Measurements from ENCODE around the gene GPR142.
A peak's percentile ranks its signal among the peaks of the same experiment; 100 is the strongest.

The GPR142 gene

DNA sequence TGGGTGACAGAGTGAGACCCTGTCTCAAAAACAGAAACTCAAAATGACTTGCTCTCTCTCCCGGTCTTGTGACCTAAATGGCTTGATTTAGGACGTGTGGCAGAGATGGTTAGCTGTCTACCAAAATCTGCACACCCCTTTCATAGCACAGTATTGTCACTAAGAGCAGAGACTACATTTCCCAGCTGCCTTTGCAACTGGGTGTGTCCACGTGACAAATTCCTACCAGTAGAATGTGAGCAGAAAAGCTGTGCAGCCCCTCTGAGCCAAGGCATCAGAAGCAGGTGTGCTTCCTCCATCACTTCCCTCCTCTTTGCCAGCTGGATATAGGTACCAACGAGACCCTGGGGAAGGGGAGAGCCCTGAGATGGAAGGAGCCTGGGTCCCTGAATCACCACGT lies 25.5 kb downstream of the GPR142 start:
- TF ChIP-seq, protein P1, sequence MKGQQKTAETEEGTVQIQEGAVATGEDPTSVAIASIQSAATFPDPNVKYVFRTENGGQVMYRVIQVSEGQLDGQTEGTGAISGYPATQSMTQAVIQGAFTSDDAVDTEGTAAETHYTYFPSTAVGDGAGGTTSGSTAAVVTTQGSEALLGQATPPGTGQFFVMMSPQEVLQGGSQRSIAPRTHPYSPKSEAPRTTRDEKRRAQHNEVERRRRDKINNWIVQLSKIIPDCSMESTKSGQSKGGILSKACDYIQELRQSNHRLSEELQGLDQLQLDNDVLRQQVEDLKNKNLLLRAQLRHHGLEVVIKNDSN (IDR thresholded peaks at IDR 0.05) = peak; percentile 92
- TF ChIP-seq TAF1 (IDR thresholded peaks at IDR 0.05; ENCODE audit: low read depth) = no peak

DNA sequence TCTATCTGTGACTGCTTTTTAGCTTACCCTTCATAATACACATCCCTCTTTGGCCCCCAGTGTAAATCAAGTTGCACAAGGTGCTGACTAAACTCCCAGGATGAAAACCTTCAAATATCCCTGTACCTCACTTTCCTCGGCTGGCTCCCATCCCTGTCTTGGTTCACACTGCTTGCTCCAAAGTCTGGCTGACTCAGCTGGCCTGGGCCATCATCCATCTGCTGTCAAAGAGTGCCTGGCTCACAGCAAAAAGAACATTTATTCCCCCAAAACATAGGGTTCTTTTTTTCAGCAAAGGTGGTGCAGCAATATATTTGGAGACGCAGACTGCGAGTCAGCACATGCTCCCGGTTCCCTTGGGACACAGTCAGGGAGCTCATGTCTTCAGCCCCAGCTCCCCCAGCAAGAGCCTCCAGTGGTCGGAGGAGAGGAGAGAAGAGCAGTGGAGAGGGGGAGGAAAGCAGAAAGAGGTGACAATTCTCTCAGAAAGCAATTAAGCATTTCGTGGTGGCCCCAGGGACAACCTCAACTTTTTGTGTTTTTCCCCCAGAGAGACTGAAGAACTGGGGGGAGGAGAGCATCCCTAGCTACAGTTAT lies 26.1 kb downstream of the GPR142 start:
- TF ChIP-seq YY1 (IDR thresholded peaks at IDR 0.05; ENCODE audit: low read depth) (no peak), NFIC (IDR thresholded peaks at IDR 0.05) (no peak), FOXM1 (IDR thresholded peaks at IDR 0.05; ENCODE audit: borderline replicate concordance, low read depth) (no peak)
- TF ChIP-seq, protein P2, sequence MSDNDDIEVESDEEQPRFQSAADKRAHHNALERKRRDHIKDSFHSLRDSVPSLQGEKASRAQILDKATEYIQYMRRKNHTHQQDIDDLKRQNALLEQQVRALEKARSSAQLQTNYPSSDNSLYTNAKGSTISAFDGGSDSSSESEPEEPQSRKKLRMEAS (IDR thresholded peaks at IDR 0.05) = no peak

DNA sequence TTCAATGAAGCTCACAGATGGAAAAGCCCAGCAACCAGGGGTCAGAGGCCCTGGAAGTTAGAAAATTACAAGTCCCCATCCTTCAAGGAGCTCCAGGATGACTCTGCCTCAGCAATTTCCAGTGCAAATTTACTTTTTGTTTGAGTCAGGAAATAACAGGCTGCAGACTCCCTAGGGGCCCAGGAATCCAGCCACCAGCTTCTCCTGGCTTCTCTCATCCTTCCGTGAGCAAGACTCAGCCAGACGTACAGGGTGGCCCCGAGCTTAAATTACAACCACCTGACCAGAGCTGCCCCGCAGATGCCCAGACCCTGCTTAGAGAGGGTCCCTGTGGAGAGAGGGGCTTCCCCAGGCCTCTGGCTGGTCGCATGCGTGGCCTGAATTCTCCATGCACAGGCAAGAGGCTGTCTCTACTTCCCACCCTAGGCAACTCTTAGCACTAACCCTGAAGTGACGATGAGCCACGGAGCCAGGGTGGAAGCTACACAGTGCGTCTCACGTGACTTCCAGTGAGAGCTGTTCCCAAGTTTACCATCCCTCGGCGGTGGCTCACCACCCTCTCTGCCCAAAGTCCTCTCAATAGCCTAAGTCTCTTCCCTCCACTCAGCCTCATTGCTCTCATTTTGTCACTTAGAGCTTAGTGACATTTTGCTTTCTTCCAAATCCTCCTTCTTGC lies 27.1 kb downstream of the GPR142 start:
- TF ChIP-seq TEAD4 (IDR thresholded peaks at IDR 0.05) (no peak), YY1 (IDR thresholded peaks at IDR 0.05; ENCODE audit: low read depth) (no peak), FOXM1 (IDR thresholded peaks at IDR 0.05; ENCODE audit: borderline replicate concordance, low read depth) (no peak), NFIC (IDR thresholded peaks at IDR 0.05) (no peak), RAD21 (IDR thresholded peaks at IDR 0.05; ENCODE audit: low read depth) (no peak)
- TF ChIP-seq, protein P1 (IDR thresholded peaks at IDR 0.05) = no peak
- TF ChIP-seq, protein P3, sequence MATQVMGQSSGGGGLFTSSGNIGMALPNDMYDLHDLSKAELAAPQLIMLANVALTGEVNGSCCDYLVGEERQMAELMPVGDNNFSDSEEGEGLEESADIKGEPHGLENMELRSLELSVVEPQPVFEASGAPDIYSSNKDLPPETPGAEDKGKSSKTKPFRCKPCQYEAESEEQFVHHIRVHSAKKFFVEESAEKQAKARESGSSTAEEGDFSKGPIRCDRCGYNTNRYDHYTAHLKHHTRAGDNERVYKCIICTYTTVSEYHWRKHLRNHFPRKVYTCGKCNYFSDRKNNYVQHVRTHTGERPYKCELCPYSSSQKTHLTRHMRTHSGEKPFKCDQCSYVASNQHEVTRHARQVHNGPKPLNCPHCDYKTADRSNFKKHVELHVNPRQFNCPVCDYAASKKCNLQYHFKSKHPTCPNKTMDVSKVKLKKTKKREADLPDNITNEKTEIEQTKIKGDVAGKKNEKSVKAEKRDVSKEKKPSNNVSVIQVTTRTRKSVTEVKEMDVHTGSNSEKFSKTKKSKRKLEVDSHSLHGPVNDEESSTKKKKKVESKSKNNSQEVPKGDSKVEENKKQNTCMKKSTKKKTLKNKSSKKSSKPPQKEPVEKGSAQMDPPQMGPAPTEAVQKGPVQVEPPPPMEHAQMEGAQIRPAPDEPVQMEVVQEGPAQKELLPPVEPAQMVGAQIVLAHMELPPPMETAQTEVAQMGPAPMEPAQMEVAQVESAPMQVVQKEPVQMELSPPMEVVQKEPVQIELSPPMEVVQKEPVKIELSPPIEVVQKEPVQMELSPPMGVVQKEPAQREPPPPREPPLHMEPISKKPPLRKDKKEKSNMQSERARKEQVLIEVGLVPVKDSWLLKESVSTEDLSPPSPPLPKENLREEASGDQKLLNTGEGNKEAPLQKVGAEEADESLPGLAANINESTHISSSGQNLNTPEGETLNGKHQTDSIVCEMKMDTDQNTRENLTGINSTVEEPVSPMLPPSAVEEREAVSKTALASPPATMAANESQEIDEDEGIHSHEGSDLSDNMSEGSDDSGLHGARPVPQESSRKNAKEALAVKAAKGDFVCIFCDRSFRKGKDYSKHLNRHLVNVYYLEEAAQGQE (IDR thresholded peaks at IDR 0.05; ENCODE audit: low read depth) = no peak

DNA sequence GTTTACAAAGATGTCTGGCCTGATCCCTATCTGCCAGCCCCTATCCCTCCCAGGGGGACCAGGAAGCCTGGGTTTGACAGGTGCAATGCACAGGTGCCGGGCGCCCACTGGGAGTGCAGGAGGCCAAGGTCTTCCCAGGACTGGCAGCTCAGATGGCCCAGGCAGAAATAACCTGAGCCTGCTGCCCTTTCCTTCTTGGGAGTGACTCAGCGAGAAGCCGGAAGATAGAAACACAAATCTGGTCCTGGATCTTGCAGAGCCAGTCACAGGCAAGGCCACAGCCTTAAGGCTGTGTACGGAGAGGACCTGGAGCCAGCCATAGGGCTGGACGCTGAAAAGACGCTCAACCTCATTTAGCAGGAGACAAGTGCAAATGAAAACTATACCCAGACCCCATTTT lies 27.7 kb downstream of the GPR142 start:
- TF ChIP-seq ZBTB7A (IDR thresholded peaks at IDR 0.05; ENCODE audit: low read depth) = no peak
- TF ChIP-seq NFIC (IDR thresholded peaks at IDR 0.05) = no peak
- TF ChIP-seq, protein P2 (IDR thresholded peaks at IDR 0.05) = no peak
- TF ChIP-seq RAD21 (IDR thresholded peaks at IDR 0.05; ENCODE audit: low read depth) = no peak
- TF ChIP-seq TEAD4 (IDR thresholded peaks at IDR 0.05) = no peak
- TF ChIP-seq TCF12 (IDR thresholded peaks at IDR 0.05; ENCODE audit: low read depth) = no peak
- TF ChIP-seq, protein P1 (IDR thresholded peaks at IDR 0.05) = no peak
- TF ChIP-seq TAF1 (IDR thresholded peaks at IDR 0.05; ENCODE audit: low read depth) = no peak
- no peak for TF ChIP-seq CREB1 (IDR thresholded peaks at IDR 0.05; ENCODE audit: low read depth)
- TF ChIP-seq CEBPB (IDR thresholded peaks at IDR 0.05) = no peak
- TF ChIP-seq EGR1 (IDR thresholded peaks at IDR 0.05) = no peak
- TF ChIP-seq, protein P3 (IDR thresholded peaks at IDR 0.05; ENCODE audit: low read depth) = no peak

DNA sequence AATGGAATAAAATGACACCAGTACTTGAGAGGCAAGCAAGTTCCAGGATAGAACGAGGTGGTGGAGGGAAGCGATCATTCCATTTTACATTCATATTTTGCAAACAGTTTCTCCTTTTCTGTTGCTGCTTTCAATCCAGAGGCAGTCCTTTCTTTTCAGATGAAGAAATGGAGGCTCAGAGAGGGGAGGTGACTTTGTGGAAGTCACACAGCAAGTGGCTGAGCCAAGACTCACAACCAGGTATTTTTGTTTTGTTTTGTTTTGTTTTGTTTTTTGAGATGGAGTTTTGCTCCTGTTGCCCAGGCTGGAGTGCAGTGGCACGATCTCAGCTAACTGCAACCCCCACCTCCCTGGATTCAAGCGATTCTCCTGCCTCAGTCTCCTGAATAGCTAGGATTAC lies 29.3 kb downstream of the GPR142 start:
- TF ChIP-seq, protein P1 (IDR thresholded peaks at IDR 0.05) = no peak
- TF ChIP-seq, protein P2 (IDR thresholded peaks at IDR 0.05) = no peak
- TF ChIP-seq, protein P3 (IDR thresholded peaks at IDR 0.05; ENCODE audit: low read depth) = no peak
- TF ChIP-seq EGR1 (IDR thresholded peaks at IDR 0.05) (no peak), ZBTB7A (IDR thresholded peaks at IDR 0.05; ENCODE audit: low read depth) (no peak)

All from Ishikawa (cell line).